Adipose tissue (tissue), 3 donors: ENCODE results near the gene DRC1. TPM values are rescaled to one million over a fixed set of nuclear protein-coding genes. Genes with fewer than 3 reads are reported as not detected.

Source experiments
- H3K27ac ChIP-seq: one replicate; pipeline ENCODE4 v1.5.1; 2013; ENCODE audit warnings: low read depth, low read length
- WGBS, 3 donors: extraction: QIAGEN DNeasy Blood & Tissue Kit; methylation state at CpG; one replicate each; pipeline ENCODE4 v1.1.7; 2013; 5-methylcytosine and 5-hydroxymethylcytosine counted together
- polyA plus RNA-seq, 3 donors: library from polyadenylated mRNA; stranded (reverse); fragments of 200-250 nt; gene quantifications; one replicate each; pipeline ENCODE4 v1.2.3, GENCODE V29; 2013
- donor health status: healthy with polysubstance abuse.
- donor health status: Bipolar disorder and iron deficiency.
- donor health status: healthy.

Gene DRC1
- polyA plus RNA-seq, 3 donors: 0.10 TPM; not detected in 2

GRCh38 chr2:26394694-26395093 is 7.0 kb upstream of the DRC1 start:
- WGBS, 3 donors: 80 to 94% (median 94%) methylated on average over 4 of the region's 4 CpGs
- H3K27ac ChIP-seq: no peak overlapping the region

GRCh38 chr2:26395394-26395793 is 6.3 kb upstream of the DRC1 start:
- WGBS, 3 donors: 66 to 83% (median 76%) methylated on average over 4 of the region's 4 CpGs
- H3K27ac ChIP-seq: no peak overlapping the region

GRCh38 chr2:26396734-26397298 is 4.9 kb upstream of the DRC1 start:
- WGBS, 3 donors: 88 to 91% (median 88%) methylated on average over 5 of the region's 5 CpGs
- no peak overlapping the region for H3K27ac ChIP-seq

- 31 to 65% (median 38%) methylated on average over 4 of the region's 4 CpGs for WGBS, 3 donors
- H3K27ac ChIP-seq: no peak overlapping the region
Observed at GRCh38 chr2:26399771-26400376, 1.8 kb upstream of the DRC1 start.

- no peak overlapping the region for H3K27ac ChIP-seq
- 72 to 92% (median 75%) methylated on average over 5 of the region's 5 CpGs for WGBS, 3 donors
Observed at GRCh38 chr2:26400723-26401122, 997 bp upstream of the DRC1 start.

GRCh38 chr2:26407526-26407925 is 5.8 kb downstream of the DRC1 start:
- no peak overlapping the region for H3K27ac ChIP-seq
- WGBS, 3 donors: 59 to 62% (median 62%) methylated on average over 9 of the region's 9 CpGs

- WGBS, 3 donors: 31 to 89% (median 85%) methylated on average over 1 of the region's 1 CpG
- no peak overlapping the region for H3K27ac ChIP-seq
Observed at GRCh38 chr2:26409785-26410184, 8.1 kb downstream of the DRC1 start.

GRCh38 chr2:26410764-26411243 is 9.1 kb downstream of the DRC1 start:
- no peak overlapping the region for H3K27ac ChIP-seq
- 80 to 89% (median 85%) methylated on average over 2 of the region's 2 CpGs for WGBS, 3 donors

GRCh38 chr2:26411419-26411818 is 9.7 kb downstream of the DRC1 start:
- H3K27ac ChIP-seq: no peak overlapping the region
- 90 to 98% (median 91%) methylated on average over 6 of the region's 6 CpGs for WGBS, 3 donors

GRCh38 chr2:26412091-26412673 is 10.5 kb downstream of the DRC1 start:
- 54 to 81% (median 61%) methylated on average over 10 of the region's 10 CpGs for WGBS, 3 donors
- H3K27ac ChIP-seq: no peak overlapping the region

- 88 to 100% (median 94%) methylated on average over 3 of the region's 3 CpGs for WGBS, 3 donors
- H3K27ac ChIP-seq: no peak overlapping the region
Observed at GRCh38 chr2:26414311-26414710, 12.6 kb downstream of the DRC1 start.

- no peak overlapping the region for H3K27ac ChIP-seq
Observed at GRCh38 chr2:26421961-26422360, 20.2 kb downstream of the DRC1 start.

GRCh38 chr2:26422947-26423629 is 21.4 kb downstream of the DRC1 start:
- 47 to 60% (median 56%) methylated on average over 9 of the region's 9 CpGs for WGBS, 3 donors
- no peak overlapping the region for H3K27ac ChIP-seq

More at GRCh38 chr2:26421961-26422360, 20.2 kb downstream of the DRC1 start:
- WGBS, 3 donors: 87 to 89% (median 87%) methylated on average over 5 of the region's 5 CpGs

GRCh38 chr2:26423750-26424149 is 22.0 kb downstream of the DRC1 start:
- no peak overlapping the region for H3K27ac ChIP-seq
- WGBS, 3 donors: 36 to 84% (median 79%) methylated on average over 9 of the region's 9 CpGs

- WGBS, 3 donors: 34 to 80% (median 70%) methylated on average over 3 of the region's 3 CpGs
- H3K27ac ChIP-seq: no peak overlapping the region
Observed at GRCh38 chr2:26424221-26424620, 22.5 kb downstream of the DRC1 start.

- no peak overlapping the region for H3K27ac ChIP-seq
- 95 to 97% (median 96%) methylated on average over 2 of the region's 2 CpGs for WGBS, 3 donors
Observed at GRCh38 chr2:26428846-26429245, 27.1 kb downstream of the DRC1 start.

GRCh38 chr2:26429779-26430578 is 28.3 kb downstream of the DRC1 start:
- 66 to 70% (median 68%) methylated on average over 8 of the region's 8 CpGs for WGBS, 3 donors

GRCh38 chr2:26430826-26431225 is 29.1 kb downstream of the DRC1 start:
- WGBS, 3 donors: 90 to 96% (median 91%) methylated on average over 7 of the region's 7 CpGs
- no peak overlapping the region for H3K27ac ChIP-seq

More at GRCh38 chr2:26429779-26430578, 28.3 kb downstream of the DRC1 start:
- H3K27ac ChIP-seq: no peak overlapping the region

- no peak overlapping the region for H3K27ac ChIP-seq
Observed at GRCh38 chr2:26432363-26432762, 30.6 kb downstream of the DRC1 start.
